Nucleus accumbens (tissue), 56 donors: ENCODE measurements around the gene ATP8A1.
"Not testable (repeated sequence)": the region's sequence is repeated elsewhere in the genome, so short reads cannot be mapped to it uniquely, and the experiment has no call there.

Source experiments
- DNase-seq, 56 donors: peaks; one replicate each; lab custom pipeline; 2025; lab: John Stamatoyannopoulos, UW

ATP8A1 gene

DNA sequence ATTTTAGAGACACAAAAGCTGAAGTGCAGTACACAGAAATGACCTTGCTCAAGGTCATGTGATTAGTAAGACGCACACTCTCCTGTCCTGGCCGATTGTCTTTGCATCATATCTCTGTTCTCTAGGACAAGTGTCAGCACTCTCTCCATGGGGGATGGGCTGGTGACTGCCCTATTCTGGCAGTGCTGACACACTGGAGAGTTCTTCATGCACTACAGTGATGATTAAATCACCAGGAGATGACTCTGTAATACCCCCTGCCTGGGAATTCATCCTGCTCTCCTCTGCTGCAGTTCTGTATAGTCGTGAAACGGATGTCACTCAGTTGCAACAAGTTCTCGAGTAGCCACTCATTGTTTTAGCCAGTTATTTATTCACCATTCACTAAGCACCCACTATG, 264.9 kb downstream of the ATP8A1 start:
- DNase-seq = no peak

DNA sequence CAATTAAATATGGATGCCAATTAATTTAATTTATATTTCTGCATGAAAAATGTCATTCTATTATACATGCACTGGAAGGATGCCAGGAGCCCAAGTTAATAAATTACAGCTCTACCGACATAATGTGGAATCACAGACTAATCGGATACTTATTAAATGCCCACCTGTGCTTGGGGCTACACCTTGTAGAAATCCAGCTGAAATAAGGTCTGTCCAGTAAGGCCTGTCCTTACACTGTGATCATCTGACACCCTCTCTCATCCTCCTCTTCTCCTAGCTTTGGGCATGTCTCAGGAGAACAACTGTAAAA, 265.6 kb downstream of the ATP8A1 start:
- no peak for DNase-seq

DNA sequence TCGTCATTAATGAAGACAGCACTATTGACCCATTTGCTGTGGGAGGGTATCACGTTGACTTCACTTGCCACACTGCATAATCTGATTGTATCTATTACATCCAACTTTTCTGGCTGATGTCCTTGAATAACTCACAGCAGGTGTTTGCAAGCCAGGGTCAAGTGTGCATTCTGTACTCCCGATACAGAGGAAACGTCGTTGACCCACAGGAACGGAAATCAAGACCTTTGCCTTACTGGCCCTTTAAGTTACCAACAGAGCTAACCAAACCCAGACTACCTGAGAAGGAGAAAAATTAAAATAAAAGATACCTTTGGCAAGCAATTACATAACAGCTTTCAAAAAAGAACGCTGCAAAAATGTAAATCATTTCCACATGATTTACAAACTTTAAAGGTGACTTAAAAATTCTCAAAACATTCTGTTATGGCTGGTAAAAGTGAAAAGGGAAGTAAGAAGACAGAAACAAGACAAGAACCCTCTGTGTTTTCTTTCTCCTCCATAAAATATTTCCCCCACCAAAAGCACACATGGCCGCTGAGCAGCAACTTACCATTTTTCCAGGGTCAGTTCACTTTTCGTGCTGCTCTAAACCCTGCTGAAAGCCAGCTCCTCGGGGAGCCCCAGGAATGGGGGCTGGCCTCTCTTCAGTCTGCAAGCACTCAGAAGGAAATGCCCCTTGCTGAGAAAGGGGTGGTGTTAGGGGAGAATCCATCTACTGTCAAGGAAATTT, 266.1 kb downstream of the ATP8A1 start:
- no peak for DNase-seq

- DNase-seq = no peak
Observed at GRCh38 chr4:42385516-42385915, 271.4 kb downstream of the ATP8A1 start.

- DNase-seq = no peak
Observed at GRCh38 chr4:42381666-42382065, 275.2 kb downstream of the ATP8A1 start.

DNA sequence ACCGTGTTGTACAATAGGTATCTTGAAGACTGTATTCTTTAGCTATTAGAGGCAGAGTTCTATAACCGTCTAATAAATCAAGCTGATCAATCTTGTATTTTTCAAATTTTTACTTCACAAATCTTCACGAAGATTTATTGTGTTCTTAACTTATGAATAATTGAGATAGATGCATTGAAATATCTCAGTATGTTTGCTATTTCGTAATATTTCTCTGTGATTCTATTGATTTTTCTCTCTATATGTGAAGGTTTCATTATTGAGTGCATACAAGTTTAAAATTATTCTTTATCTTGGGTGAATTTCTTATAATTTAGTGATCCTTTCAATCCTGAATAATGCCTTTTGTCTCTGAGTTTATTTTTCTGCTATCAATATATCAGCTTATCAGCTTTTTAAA, 279.4 kb downstream of the ATP8A1 start:
- DNase-seq = no peak

GRCh38 chr4:42372303-42372702, 284.6 kb downstream of the ATP8A1 start:
- not testable (repeated sequence) for DNase-seq

- peak in 6 of 56 donors; percentile 1 to 35 (median 4) for DNase-seq
Observed at GRCh38 chr4:42371305-42372252, 285.3 kb downstream of the ATP8A1 start.

GRCh38 chr4:42369489-42369888, 287.4 kb downstream of the ATP8A1 start:
- DNase-seq = no peak

GRCh38 chr4:42366959-42367358, 289.9 kb downstream of the ATP8A1 start:
- DNase-seq = no peak

- no peak for DNase-seq
Observed at GRCh38 chr4:42364266-42365053, 292.4 kb downstream of the ATP8A1 start.

- no peak for DNase-seq
Observed at GRCh38 chr4:42363614-42364013, 293.3 kb downstream of the ATP8A1 start.

DNA sequence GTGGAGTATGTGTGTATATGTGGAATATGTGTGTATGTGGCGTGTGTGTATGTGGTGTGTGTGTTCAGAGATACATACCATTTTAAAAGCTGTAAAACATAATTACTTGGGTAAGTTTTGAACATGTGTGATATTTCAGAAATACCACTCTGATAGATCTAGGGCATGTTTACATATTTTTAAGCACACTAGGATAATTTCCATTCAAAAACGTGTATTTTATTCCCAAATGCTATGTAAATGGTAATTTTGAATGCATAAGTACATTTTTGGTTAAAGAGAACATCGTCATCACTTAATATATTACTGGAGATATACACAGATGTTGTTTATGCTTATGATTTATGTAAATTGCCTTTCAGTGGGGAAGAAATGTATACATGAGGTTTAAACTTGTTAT, 294.3 kb downstream of the ATP8A1 start:
- no peak for DNase-seq

GRCh38 chr4:42361456-42361855, 295.4 kb downstream of the ATP8A1 start:
- no peak for DNase-seq

DNA sequence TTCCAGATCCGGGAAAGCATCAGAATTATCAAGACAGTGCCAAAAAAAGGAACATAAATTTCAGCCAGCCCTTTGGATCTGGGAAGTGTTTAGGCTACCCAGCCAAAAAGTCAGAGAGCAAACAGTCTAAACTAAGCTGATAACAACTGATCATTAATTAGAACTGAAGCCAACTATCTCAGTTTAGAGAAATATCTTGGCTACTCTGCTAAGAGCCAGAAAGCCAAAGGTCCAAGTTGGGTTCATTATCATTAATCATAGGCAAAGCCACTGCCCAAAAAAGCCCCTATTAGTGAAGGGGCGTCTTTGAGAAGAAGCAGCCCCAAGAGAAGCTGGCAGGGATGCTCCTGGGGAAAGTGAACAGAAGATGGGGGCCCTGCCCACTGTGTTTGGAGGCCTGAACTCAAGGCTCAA, 296.6 kb downstream of the ATP8A1 start:
- DNase-seq = no peak

GRCh38 chr4:42359711-42360110, 297.2 kb downstream of the ATP8A1 start:
- DNase-seq = no peak
